SK-N-SH (cell line): Measurements from ENCODE around the gene RHOT2. TPM values are rescaled to one million over a fixed set of nuclear protein-coding genes. Genes with fewer than 3 reads are reported as not detected.

Experiments
- CTCF ChIA-PET: fragments of 300-600, 350-600 bp; formaldehyde crosslinking; extraction: SDS; loops from one replicate; lab custom pipeline; 2021; lab: Yijun Ruan, JAX
- POLR2A ChIA-PET: fragments of 350-600 bp; sonication (Branson Sonifier 250); formaldehyde crosslinking; extraction: SDS; loops from one replicate; lab custom pipeline; 2020; ENCODE audit warnings: antibody characterized with exemption, inconsistent platforms; lab: Yijun Ruan, JAX
- DNase-seq: peaks from one replicate; pipeline ENCODE4 v3.0.0; 2012
- H2AFZ ChIP-seq: fragments of 200-600 bp; sonication (generic); 2 replicates; pipeline ENCODE4 v1.8.1; 2016; ENCODE audit warnings: antibody characterized with exemption, mild to moderate bottlenecking, low read depth
- H3F3A ChIP-seq: fragments of 200-600 bp; sonication (generic); replicated peaks from 2 replicates; pipeline ENCODE3; 2016; ENCODE audit warnings: antibody characterized with exemption, mild to moderate bottlenecking; ENCODE audit not compliant: insufficient read depth
- H3K27ac ChIP-seq, 2 experiments: fragments of 200-500 bp in 1 of 2; fragments of 200-600 bp in 1 of 2; sonication (Bioruptor generic) in 1 of 2; sonication (generic), shearing (Covaris generic) in 1 of 2; 2 replicates each; pipeline versions ENCODE4 v1.5.1 to v1.6.1; 2014 to 2016; ENCODE audit warnings: low read depth in 2 of 2, inconsistent platforms in 1 of 2, low read length in 1 of 2, mild to moderate bottlenecking in 1 of 2, mixed read lengths in 1 of 2
- H3K27me3 ChIP-seq: fragments of 200-600 bp; sonication (generic), shearing (Covaris generic); 2 replicates; pipeline ENCODE4 v1.6.1; 2016; ENCODE audit warnings: mixed run types; ENCODE audit not compliant: insufficient read depth
- H3K36me3 ChIP-seq, 2 experiments: fragments of 200-500 bp in 1 of 2; fragments of 200-600 bp in 1 of 2; sonication (Bioruptor generic) in 1 of 2; sonication (generic) in 1 of 2; replicated peaks in 1 of 2; 2 replicates each; pipeline versions ENCODE3 to v1.5.1; 2014 to 2016; ENCODE audit warnings: low read length in 1 of 2, mild to moderate bottlenecking in 1 of 2; ENCODE audit not compliant: insufficient read depth in 2 of 2, control insufficient read depth in 1 of 2
- H3K4me1 ChIP-seq, 2 experiments: fragments of 200-500 bp in 1 of 2; fragments of 200-600 bp in 1 of 2; sonication (Bioruptor generic) in 1 of 2; sonication (generic), shearing (Covaris generic) in 1 of 2; 2 replicates each; pipeline versions ENCODE4 v1.5.1 to v1.6.1; 2014 to 2016; ENCODE audit warnings: low read depth in 1 of 2, low read length in 1 of 2, mixed run types in 1 of 2; ENCODE audit not compliant: insufficient read depth in 2 of 2, control insufficient read depth in 1 of 2
- H3K4me2 ChIP-seq: fragments of 200-600 bp; sonication (generic), shearing (Covaris generic); 2 replicates; pipeline ENCODE4 v1.6.1; 2017; ENCODE audit warnings: mixed run types
- H3K4me3 ChIP-seq, 2 experiments: fragments of 200-500 bp in 1 of 2; fragments of 200-600 bp in 1 of 2; sonication (Bioruptor generic) in 1 of 2; sonication (generic), shearing (Covaris generic) in 1 of 2; 2 replicates each; pipeline versions ENCODE4 v1.5.1 to v1.8.1; 2014 to 2016; ENCODE audit warnings: low read depth in 2 of 2, inconsistent platforms in 1 of 2, low read length in 1 of 2, mild to moderate bottlenecking in 1 of 2, mixed read lengths in 1 of 2, moderate library complexity in 1 of 2
- H3K79me2 ChIP-seq: fragments of 200-600 bp; sonication (generic); 2 replicates; pipeline ENCODE4 v1.8.1; 2017; ENCODE audit warnings: mild to moderate bottlenecking; ENCODE audit not compliant: insufficient read depth
- H3K9ac ChIP-seq: fragments of 200-600 bp; sonication (generic); 2 replicates; pipeline ENCODE4 v1.6.1; 2017; ENCODE audit warnings: mixed run types
- H3K9me2 ChIP-seq: fragments of 200-600 bp; sonication (generic); 2 replicates; pipeline ENCODE4 v1.6.1; 2017; ENCODE audit warnings: mixed run types
- H3K9me3 ChIP-seq: fragments of 200-600 bp; sonication (generic); 2 replicates; pipeline ENCODE4 v1.6.1; 2017; ENCODE audit warnings: mixed run types, mild to moderate bottlenecking, moderate library complexity
- H4K20me1 ChIP-seq: fragments of 200-600 bp; sonication (generic); 2 replicates; pipeline ENCODE4 v1.6.1; 2017; ENCODE audit warnings: mild to moderate bottlenecking, mixed run types; ENCODE audit not compliant: insufficient read depth
- CTCF ChIP-seq: fragments of 200-600 bp; sonication (generic); IDR thresholded peaks from 2 replicates; pipeline ENCODE4 v1.6.1; 2017; ENCODE audit warnings: antibody characterized with exemption, mild to moderate bottlenecking, moderate library complexity
- IRF3 ChIP-seq: fragments of 150-350 bp; IDR thresholded peaks from 2 replicates; pipeline ENCODE4 v1.6.1; 2016; ENCODE audit warnings: mild to moderate bottlenecking, low read depth, low read length
- JUND ChIP-seq: IDR thresholded peaks from 2 replicates; pipeline ENCODE4 v1.4.0; 2012
- MXI1 ChIP-seq: IDR thresholded peaks from 2 replicates; pipeline ENCODE4 v1.6.1; 2012; ENCODE audit warnings: mild to moderate bottlenecking, low read depth, low read length, improper control_type of control experiment
- NRF1 ChIP-seq: IDR thresholded peaks from 2 replicates; pipeline ENCODE4 v1.6.1; 2012; ENCODE audit warnings: low read depth, mild to moderate bottlenecking, low read length
- RCOR1 ChIP-seq: fragments of 150-350 bp; IDR thresholded peaks from 2 replicates; pipeline ENCODE4 v1.6.1; 2017; ENCODE audit warnings: antibody characterized with exemption, low read length
- RXRA ChIP-seq: IDR thresholded peaks from 2 replicates; pipeline ENCODE4 v1.4.0; 2012; ENCODE audit warnings: low read depth, mild to moderate bottlenecking, borderline replicate concordance
- SMC3 ChIP-seq: IDR thresholded peaks from 2 replicates; pipeline ENCODE4 v1.6.1; 2012; ENCODE audit warnings: low read depth, low read length, improper control_type of control experiment
- YY1 ChIP-seq: IDR thresholded peaks from 2 replicates; pipeline ENCODE4 v1.4.0; 2012; ENCODE audit warnings: low read depth, mild to moderate bottlenecking
- ZBTB33 ChIP-seq: IDR thresholded peaks from 2 replicates; pipeline ENCODE4 v1.4.0; 2012; ENCODE audit warnings: low read depth, borderline replicate concordance
- WGBS: methylation state at CpG from one replicate; pipeline ENCODE4 v1.1.6; 2017; ENCODE audit warnings: low lambda C conversion rate; 5-methylcytosine and 5-hydroxymethylcytosine counted together
- polyA plus RNA-seq, 3 experiments: library from polyadenylated mRNA; depleted of rRNA; stranded (reverse); fragments of >200 nt; gene quantifications; 2 replicates each; pipeline ENCODE4 v1.2.3, GENCODE V29; 2012

The RHOT2 gene
- polyA plus RNA-seq, 1 of the 3 experiments (the other 2 are of a cell fraction), result 229 TPM

- no peak for TF ChIP-seq ZBTB33
- TF ChIP-seq IRF3, result no peak
- TF ChIP-seq RXRA, result no peak
Observed at GRCh38 chr16:718922-719321, 51.0 kb downstream of the RHOT2 start (continued).

GRCh38 chr16:719815-720446, 52.0 kb downstream of the RHOT2 start:
- ChIA-PET CTCF (interaction anchor here (0.7 to 22.4 kb wide), 10 partner anchors 7 to 383 kb away, joined by 3 to 358 read pairs (median 9); partner anchors contain the start of genes ANTKMT, CCDC78, CIAO3 and FBXL16), POLR2A (interaction anchor here (0.8 to 3.8 kb wide), 11 partner anchors 10 to 68 kb away, joined by 3 to 19 read pairs (median 4); partner anchors contain the start of genes CHTF18, JMJD8, RHBDL1 and RPUSD1)
- peak overlapping the region; percentile 86 to 89 for H3K4me3 ChIP-seq
- H3F3A ChIP-seq, result peaks cover 21% of the 10 kb centered on the region
- DNase-seq, result peak; percentile 54
- H3K27me3 ChIP-seq, result no peaks in the 10 kb centered on the region
- TF ChIP-seq CTCF, result peak; percentile 38
- TF ChIP-seq NRF1, result no peak
- TF ChIP-seq YY1, result no peak
- no peak; the same call in 1 of the 2 replicates for TF ChIP-seq RCOR1
- peak; percentile 2; the same call in 1 of the 2 replicates for TF ChIP-seq JUND
- peak; percentile 8; the same call in 1 of the 2 replicates for TF ChIP-seq SMC3
- no peak for TF ChIP-seq MXI1
- H2AFZ ChIP-seq, result no peak overlapping the region
- H3K36me3 ChIP-seq, result peaks cover 0 to 6% of the 10 kb centered on the region in 2 experiments
- peaks cover 2% of the 10 kb centered on the region; the same call in 1 of the 2 replicates for H3K79me2 ChIP-seq
- H3K9me3 ChIP-seq, result no peaks in the 10 kb centered on the region
- peaks cover 8 to 47% of the 10 kb centered on the region in 2 experiments; a peak in 3 of 4 replicates for H3K4me1 ChIP-seq
- peak overlapping the region; percentile 91 to 99 for H3K27ac ChIP-seq
- H3K4me2 ChIP-seq, result peak overlapping the region; percentile 100
- WGBS, result 13% methylated on average over 11 of the region's 16 CpGs
- H3K9me2 ChIP-seq, result no peaks in the 10 kb centered on the region
- H3K9ac ChIP-seq, result peak overlapping the region; percentile 85
- peaks cover 24% of the 10 kb centered on the region; the same call in 1 of the 2 replicates for H4K20me1 ChIP-seq
